H9 (cell line): Measurements from ENCODE around the gene SPTBN1. TPM values are rescaled to one million over a fixed set of nuclear protein-coding genes. Genes with fewer than 3 reads are reported as not detected.

Source experiments
- DNase-seq: peaks from one replicate; pipeline ENCODE4 v3.0.0-alpha.2; 2017
- H2AFZ ChIP-seq: one replicate; pipeline ENCODE4 v1.6.1; 2013; ENCODE audit warnings: mild to moderate bottlenecking, low read length, control low read depth, moderate library complexity
- H2AK5ac ChIP-seq: 2 replicates; pipeline ENCODE4 v1.6.1; 2013; ENCODE audit warnings: low read length, control low read depth, mixed read lengths; ENCODE audit not compliant: insufficient read length
- H2BK120ac ChIP-seq: one replicate; pipeline ENCODE4 v1.6.1; 2013; ENCODE audit warnings: low read depth, mild to moderate bottlenecking, low read length, control low read depth, inconsistent platforms; ENCODE audit not compliant: poor library complexity, severe bottlenecking
- H2BK12ac ChIP-seq: 2 replicates; pipeline ENCODE4 v1.6.1; 2013; ENCODE audit warnings: low read length, control low read depth, mixed read lengths, low read depth; ENCODE audit not compliant: insufficient read length
- H2BK15ac ChIP-seq: 2 replicates; pipeline ENCODE4 v1.6.1; 2013; ENCODE audit warnings: low read depth, low read length, control low read depth
- H2BK20ac ChIP-seq: one replicate; pipeline ENCODE4 v1.6.1; 2013; ENCODE audit warnings: low read depth, mild to moderate bottlenecking, low read length, control low read depth, inconsistent platforms; ENCODE audit not compliant: poor library complexity, severe bottlenecking
- H2BK5ac ChIP-seq: 2 replicates; pipeline ENCODE4 v1.6.1; 2013; ENCODE audit warnings: low read length, control low read depth, mixed read lengths; ENCODE audit not compliant: insufficient read length
- H3K14ac ChIP-seq: 2 replicates; pipeline ENCODE4 v1.6.1; 2013; ENCODE audit warnings: low read length, control low read depth; ENCODE audit not compliant: insufficient read depth
- H3K18ac ChIP-seq: 2 replicates; pipeline ENCODE4 v1.6.1; 2013; ENCODE audit warnings: low read depth, mild to moderate bottlenecking, mixed read lengths, low read length, control low read depth; ENCODE audit not compliant: insufficient read length
- H3K23ac ChIP-seq: 2 replicates; pipeline ENCODE4 v1.6.1; 2013; ENCODE audit warnings: low read length, control low read depth, mixed read lengths, low read depth; ENCODE audit not compliant: insufficient read length
- H3K23me2 ChIP-seq: 2 replicates; pipeline ENCODE4 v1.6.1; 2013; ENCODE audit warnings: low read depth, mild to moderate bottlenecking, mixed read lengths, low read length, control low read depth; ENCODE audit not compliant: insufficient read length, poor library complexity, severe bottlenecking
- H3K27ac ChIP-seq: 2 replicates; pipeline ENCODE4 v1.5.1; 2013; ENCODE audit warnings: low read length, control low read depth, mixed read lengths, low read depth; ENCODE audit not compliant: insufficient read length
- H3K27me3 ChIP-seq: 2 replicates; pipeline ENCODE4 v1.6.1; 2013; ENCODE audit warnings: low read length, control low read depth, inconsistent platforms; ENCODE audit not compliant: insufficient read depth
- H3K4ac ChIP-seq: 2 replicates; pipeline ENCODE4 v1.6.1; 2013; ENCODE audit warnings: low read depth, mild to moderate bottlenecking, control low read depth, inconsistent platforms, low read length, moderate library complexity
- H3K4me1 ChIP-seq: 2 replicates; pipeline ENCODE4 v1.6.1; 2013; ENCODE audit warnings: low read length, control low read depth, inconsistent platforms; ENCODE audit not compliant: insufficient read depth
- H3K4me2 ChIP-seq: 2 replicates; pipeline ENCODE4 v1.6.1; 2013; ENCODE audit warnings: low read length, control low read depth, mixed read lengths; ENCODE audit not compliant: insufficient read length, insufficient read depth
- H3K56ac ChIP-seq: 2 replicates; pipeline ENCODE4 v1.6.1; 2013; ENCODE audit warnings: low read depth, mild to moderate bottlenecking, mixed read lengths, low read length, control low read depth; ENCODE audit not compliant: insufficient read length
- H3K79me1 ChIP-seq: 2 replicates; pipeline ENCODE4 v1.6.1; 2013; ENCODE audit warnings: low read depth, mild to moderate bottlenecking, moderate library complexity, low read length, control low read depth, inconsistent platforms; ENCODE audit not compliant: insufficient read depth, poor library complexity, severe bottlenecking
- H3K79me2 ChIP-seq: 2 replicates; pipeline ENCODE4 v1.6.1; 2013; ENCODE audit warnings: low read length, control low read depth, inconsistent platforms; ENCODE audit not compliant: insufficient read depth
- H3K9ac ChIP-seq: 2 replicates; pipeline ENCODE4 v1.6.1; 2013; ENCODE audit warnings: low read length, control low read depth, mixed read lengths; ENCODE audit not compliant: insufficient read length; ENCODE audit errors: extremely low read depth
- H3K9me3 ChIP-seq: one replicate; pipeline ENCODE4 v1.6.1; 2013; ENCODE audit warnings: low read depth, low read length, inconsistent platforms; ENCODE audit not compliant: control insufficient read depth
- H3T11ph ChIP-seq: one replicate; pipeline ENCODE4 v1.6.1; 2013; ENCODE audit warnings: mild to moderate bottlenecking, low read length, control low read depth, inconsistent platforms
- H4K20me1 ChIP-seq: one replicate; pipeline ENCODE4 v1.6.1; 2013; ENCODE audit not compliant: control insufficient read depth, insufficient read length, insufficient read depth
- H4K5ac ChIP-seq: 2 replicates; pipeline ENCODE4 v1.6.1; 2013; ENCODE audit warnings: low read depth, mild to moderate bottlenecking, mixed read lengths, low read length, control low read depth; ENCODE audit not compliant: insufficient read length
- H4K8ac ChIP-seq: replicated peaks from 2 replicates; pipeline ENCODE4 v1.6.1; 2013; ENCODE audit warnings: low read length, control low read depth, mixed read lengths, low read depth; ENCODE audit not compliant: insufficient read length
- H4K91ac ChIP-seq: 2 replicates; pipeline ENCODE4 v1.6.1; 2013; ENCODE audit warnings: low read depth, mild to moderate bottlenecking, moderate library complexity, mixed read lengths, low read length, control low read depth; ENCODE audit not compliant: insufficient read length
- H3K27ac Mint-ChIP-seq, 3 experiments: 2 replicates in 2 of 3; 3 replicates in 1 of 3; pipeline ENCODE4 v1.8.0; 2020 to 2021; ENCODE audit warnings: mixed read lengths in 3 of 3, mild to moderate bottlenecking in 1 of 3, moderate library complexity in 1 of 3
- H3K27me3 Mint-ChIP-seq: 2 replicates; pipeline ENCODE4 v1.8.0; 2021; ENCODE audit warnings: low read depth, mild to moderate bottlenecking, moderate library complexity, mixed read lengths
- H3K36me3 Mint-ChIP-seq, 3 experiments: 2 replicates in 2 of 3; 3 replicates in 1 of 3; pipeline ENCODE4 v1.8.0; 2020 to 2021; ENCODE audit warnings: low read depth in 3 of 3, mixed read lengths in 3 of 3; ENCODE audit not compliant: insufficient read depth in 1 of 3
- H3K4me1 Mint-ChIP-seq, 2 experiments: 2 replicates each; pipeline ENCODE4 v1.8.0; 2020; ENCODE audit warnings: mixed read lengths in 2 of 2
- H3K4me3 Mint-ChIP-seq, 2 experiments: 2 replicates in 1 of 2; 3 replicates in 1 of 2; pipeline ENCODE4 v1.8.0; 2020 to 2021; ENCODE audit warnings: mild to moderate bottlenecking in 2 of 2, mixed read lengths in 2 of 2, moderate library complexity in 1 of 2
- H3K9me3 Mint-ChIP-seq, 2 experiments: 2 replicates in 1 of 2; 3 replicates in 1 of 2; pipeline ENCODE4 v1.8.0; 2020; ENCODE audit warnings: mild to moderate bottlenecking in 2 of 2, mixed read lengths in 2 of 2, moderate library complexity in 1 of 2
- WGBS: extraction: QIAGEN DNeasy Blood & Tissue Kit; methylation state at CpG from one replicate; pipeline ENCODE4 v1.1.7; 2013; ENCODE audit warnings: missing lambda C conversion rate, low lambda C conversion rate, mixed read lengths; ENCODE audit not compliant: insufficient read length; ENCODE audit errors: extremely low coverage; 5-methylcytosine and 5-hydroxymethylcytosine counted together
- total RNA-seq: library from RNA; stranded (reverse); gene quantifications from 2 replicates; pipeline ENCODE4 v1.2.1, GENCODE V29; 2021
- TF ChIP-seq, protein P1 (sequence below): fragments of 200-600 bp; sonication (generic); conservative IDR thresholded peaks from 3 replicates; pipeline ENCODE4 v1.8.0; 2021; ENCODE audit warnings: antibody characterized with exemption, mild to moderate bottlenecking

The SPTBN1 gene
- total RNA-seq, 1 experiment from 2014 or later, result 164 TPM

DNA sequence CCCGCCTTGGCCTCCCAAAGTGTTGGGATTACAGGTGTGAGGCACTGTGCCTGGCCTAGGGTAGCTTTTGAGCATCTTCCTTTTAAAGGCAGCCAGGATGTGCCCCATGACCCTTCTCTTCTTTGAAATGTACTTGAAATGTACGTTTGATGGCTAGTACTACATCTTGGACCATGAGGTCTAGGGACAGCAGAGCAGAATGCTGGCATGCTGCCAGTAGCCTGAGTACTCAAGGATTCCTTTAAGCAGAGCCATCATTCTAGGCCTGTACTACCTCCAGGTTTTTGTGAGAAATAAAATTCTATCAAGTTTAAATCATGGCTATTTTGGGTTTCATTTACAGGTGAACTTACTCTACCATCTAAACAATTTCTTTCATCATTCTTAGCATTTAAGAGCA lies 264.4 kb downstream of the SPTBN1 start:
- Histone ChIP-seq H2BK20ac (no peak overlapping the region), H2AFZ (no peak overlapping the region), H4K8ac (no peak overlapping the region), H3K18ac (no peak overlapping the region), H3K27ac (no peak overlapping the region), H2BK5ac (no peak overlapping the region), H3K4me2 (no peak overlapping the region), H3K4ac (no peak overlapping the region), H3K14ac (no peak overlapping the region), H2BK12ac (no peak overlapping the region), H3K27me3 (peaks cover 12% of the 10 kb centered on the region; the same call in 1 of the 2 replicates), H2BK15ac (no peak overlapping the region), H4K20me1 (no peaks in the 10 kb centered on the region), H4K91ac (no peak overlapping the region), H3K23me2 (peaks cover 20% of the 10 kb centered on the region), H3K79me2 (no peaks in the 10 kb centered on the region), H2AK5ac (no peak overlapping the region), H2BK120ac (no peak overlapping the region), H3K23ac (no peak overlapping the region), H3K79me1 (no peaks in the 10 kb centered on the region), H3T11ph (no peak overlapping the region), H3K9ac (no peak overlapping the region), H3K4me1 (no peaks in the 10 kb centered on the region), H3K56ac (no peak overlapping the region), H3K9me3 (no peaks in the 10 kb centered on the region), H4K5ac (no peak overlapping the region)
- Mint-ChIP-seq H3K27ac (no peak overlapping the region), H3K27me3 (peaks cover 48% of the 10 kb centered on the region), H3K4me1 (peaks cover 10 to 14% of the 10 kb centered on the region in 2 experiments), H3K4me3 (no peak overlapping the region), H3K36me3 (peaks cover 0 to 2% (median 0%) of the 10 kb centered on the region in 3 experiments; a peak in 1 of 7 replicates), H3K9me3 (peaks cover 0 to 3% of the 10 kb centered on the region in 2 experiments; a peak in 1 of 5 replicates)
- TF ChIP-seq, protein P1, sequence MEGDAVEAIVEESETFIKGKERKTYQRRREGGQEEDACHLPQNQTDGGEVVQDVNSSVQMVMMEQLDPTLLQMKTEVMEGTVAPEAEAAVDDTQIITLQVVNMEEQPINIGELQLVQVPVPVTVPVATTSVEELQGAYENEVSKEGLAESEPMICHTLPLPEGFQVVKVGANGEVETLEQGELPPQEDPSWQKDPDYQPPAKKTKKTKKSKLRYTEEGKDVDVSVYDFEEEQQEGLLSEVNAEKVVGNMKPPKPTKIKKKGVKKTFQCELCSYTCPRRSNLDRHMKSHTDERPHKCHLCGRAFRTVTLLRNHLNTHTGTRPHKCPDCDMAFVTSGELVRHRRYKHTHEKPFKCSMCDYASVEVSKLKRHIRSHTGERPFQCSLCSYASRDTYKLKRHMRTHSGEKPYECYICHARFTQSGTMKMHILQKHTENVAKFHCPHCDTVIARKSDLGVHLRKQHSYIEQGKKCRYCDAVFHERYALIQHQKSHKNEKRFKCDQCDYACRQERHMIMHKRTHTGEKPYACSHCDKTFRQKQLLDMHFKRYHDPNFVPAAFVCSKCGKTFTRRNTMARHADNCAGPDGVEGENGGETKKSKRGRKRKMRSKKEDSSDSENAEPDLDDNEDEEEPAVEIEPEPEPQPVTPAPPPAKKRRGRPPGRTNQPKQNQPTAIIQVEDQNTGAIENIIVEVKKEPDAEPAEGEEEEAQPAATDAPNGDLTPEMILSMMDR, result no peak
- no peak for DNase-seq
- no CpG with 5 or more reads among the region's 2 CpGs for WGBS

Other genes starting within 250 kb of the SPTBN1 start
- not detected in 2 replicates for gene TSPYL6, start 200.1 kb upstream of the SPTBN1 start, total RNA-seq